Suprapubic skin (tissue), 4 donors: ENCODE measurements around the gene STAG1.

Experiments used
- CTCF ChIP-seq, 2 donors: fragments of 200-600 bp in 1 of 2; fragments of 450-650 bp in 1 of 2; sonication (generic) in 1 of 2; IDR thresholded peaks; one replicate each; pipeline ENCODE4 v1.5.1; 2016 to 2019; ENCODE audit warnings: antibody characterized with exemption in 2 of 2, mild to moderate bottlenecking in 1 of 2, moderate library complexity in 1 of 2
- POLR2A ChIP-seq, 2 donors: fragments of 450-650 bp; IDR thresholded peaks; one replicate each; pipeline ENCODE4 v1.6.1; 2017; ENCODE audit warnings: antibody characterized with exemption in 2 of 2, mild to moderate bottlenecking in 2 of 2, moderate library complexity in 2 of 2
- POLR2AphosphoS5 ChIP-seq, 3 donors: sonication (generic); formaldehyde crosslinking; IDR thresholded peaks; one replicate each; pipeline ENCODE4 v1.6.1; 2017; ENCODE audit warnings: antibody characterized with exemption in 3 of 3

- no peak for TF ChIP-seq POLR2A (IDR thresholded peaks at IDR 0.05)
- no peak for TF ChIP-seq CTCF (IDR thresholded peaks at IDR 0.05)
- TF ChIP-seq POLR2AphosphoS5 (IDR thresholded peaks at IDR 0.05) = no peak
These were observed 38.2 kb downstream of the STAG1 start for GRCh38 chr3:136714020-136714419.
